ENCODE measurements around the gene ARHGAP22.
"Not testable (repeated sequence)": the region's sequence is repeated elsewhere in the genome, so short reads cannot be mapped to it uniquely, and the experiment has no call there.

ARHGAP22 gene

DNA sequence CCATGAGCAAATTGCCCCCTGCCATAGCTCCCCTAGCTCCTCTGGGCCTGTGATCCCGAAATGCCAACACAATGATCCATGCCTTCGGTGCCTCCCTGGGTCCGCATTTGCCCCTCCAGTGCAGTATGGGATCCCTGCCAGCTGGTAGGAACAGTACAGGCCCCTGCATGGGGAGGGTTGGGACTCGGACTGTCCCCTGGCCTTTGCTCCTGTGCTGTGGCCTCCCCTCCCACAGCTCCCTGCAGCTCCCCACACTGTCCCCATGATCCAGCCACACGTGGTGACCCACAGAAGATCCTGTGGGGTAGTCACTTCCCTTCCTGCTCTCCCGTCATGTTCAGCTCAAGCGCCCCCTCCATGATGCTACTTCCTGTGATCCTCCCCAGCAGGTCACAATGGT is 158.1 kb downstream of the ARHGAP22 start:
- DNase-seq = no peak

DNA sequence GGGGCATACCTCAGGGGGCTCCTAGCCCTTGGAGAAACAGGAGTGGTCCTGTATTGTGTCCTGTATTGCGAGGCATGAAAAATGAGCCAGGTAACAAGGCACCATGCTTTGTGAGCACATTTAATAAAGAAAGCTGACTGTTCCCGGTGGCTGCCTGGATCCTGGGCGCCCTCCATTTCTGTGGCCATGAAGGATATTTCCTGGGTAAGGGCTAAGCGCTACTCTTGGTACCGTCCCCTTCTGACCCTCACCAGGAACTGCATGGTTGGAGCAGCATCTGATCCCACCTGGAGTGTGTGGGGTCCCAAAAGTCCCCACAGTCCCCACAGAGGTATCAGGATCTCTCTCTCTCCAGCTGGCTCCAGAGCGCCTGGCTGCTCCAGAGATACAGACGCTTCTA is 158.9 kb downstream of the ARHGAP22 start:
- DNase-seq = no peak

DNA sequence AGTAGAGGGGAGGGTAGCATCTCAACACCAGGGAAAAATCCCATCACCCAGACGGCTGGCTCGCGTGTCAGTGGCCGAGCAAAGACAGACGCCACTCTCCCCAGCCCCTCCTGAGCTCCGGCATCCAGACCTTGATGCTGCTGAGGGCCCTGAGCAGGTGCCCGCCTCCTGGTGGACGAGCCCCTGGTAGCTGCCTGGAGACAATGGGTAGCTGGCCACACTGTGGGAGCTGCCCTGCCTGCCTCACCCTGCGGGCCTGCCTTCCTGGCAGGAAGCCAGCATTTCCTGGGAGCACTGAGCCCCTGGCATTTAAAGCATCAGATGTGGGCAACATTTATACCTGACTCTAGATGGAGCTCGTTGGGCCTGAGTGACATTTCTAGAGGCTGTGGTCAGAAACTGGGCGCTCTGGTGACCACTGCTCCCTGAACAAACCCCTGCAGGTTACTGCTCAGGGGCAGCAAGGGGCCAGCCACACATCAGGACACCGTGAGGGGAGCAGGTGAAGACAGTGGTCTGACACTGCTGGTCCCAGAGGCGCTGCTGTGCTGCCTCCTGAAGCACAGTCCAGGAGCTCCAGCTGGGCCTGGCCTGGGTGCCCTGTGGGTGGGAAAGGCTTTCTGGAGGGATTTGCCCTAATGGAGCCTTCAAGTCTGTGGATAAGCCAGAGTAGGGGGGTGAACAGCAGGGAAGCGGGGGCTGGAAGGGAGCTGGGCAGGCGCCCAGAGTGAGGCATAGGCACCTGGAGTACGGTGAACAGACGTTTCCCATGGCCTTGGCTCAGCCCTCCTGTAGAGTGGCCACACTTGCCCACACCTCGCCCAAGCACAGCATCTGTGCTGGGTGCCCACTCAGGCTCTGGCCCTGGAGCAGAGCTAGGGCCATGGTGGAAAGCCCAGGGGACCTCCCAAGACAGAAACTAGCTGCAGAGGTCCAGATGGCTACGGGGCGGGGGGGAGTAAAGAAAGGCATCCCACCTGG is 159.7 kb downstream of the ARHGAP22 start:
- DNase-seq = no peak

DNA sequence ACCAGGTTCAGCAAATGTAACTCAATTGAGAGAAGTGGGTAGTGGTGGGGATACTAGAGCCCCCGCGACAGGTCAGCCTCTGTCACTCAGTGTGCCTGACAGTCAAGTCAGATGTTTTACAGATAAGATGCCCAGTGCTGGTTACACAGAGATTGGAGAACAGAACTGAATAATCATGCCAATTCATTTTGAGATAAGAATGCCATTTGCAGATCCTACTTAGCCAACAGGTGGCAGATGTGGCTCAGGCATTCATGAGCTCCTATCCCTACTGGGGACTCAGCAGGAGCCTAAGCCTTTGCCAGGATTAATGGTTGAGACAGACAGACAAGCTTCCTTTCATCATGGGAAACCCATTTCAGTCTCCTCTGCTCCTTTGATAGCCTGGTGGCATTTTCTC is 160.6 kb downstream of the ARHGAP22 start:
- DNase-seq = no peak

DNA sequence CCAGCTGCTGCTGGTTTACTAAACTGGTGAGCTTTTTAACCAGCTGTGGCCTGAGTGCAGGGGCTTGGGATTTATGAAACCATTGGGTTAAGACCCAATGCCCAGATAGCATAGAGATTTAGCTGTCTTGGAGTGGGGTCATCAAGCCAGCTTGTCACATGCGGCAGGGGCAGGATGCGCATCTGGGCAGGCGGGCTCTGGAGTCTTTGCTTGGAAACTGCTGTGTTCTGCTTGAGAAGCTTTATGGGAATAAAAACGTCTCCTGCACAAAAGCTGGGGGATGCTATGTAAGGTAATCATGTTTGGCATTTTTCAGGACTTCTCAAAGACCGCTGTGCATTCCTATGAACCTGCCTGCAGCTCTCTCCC is 162.1 kb downstream of the ARHGAP22 start:
- no peak for DNase-seq

DNA sequence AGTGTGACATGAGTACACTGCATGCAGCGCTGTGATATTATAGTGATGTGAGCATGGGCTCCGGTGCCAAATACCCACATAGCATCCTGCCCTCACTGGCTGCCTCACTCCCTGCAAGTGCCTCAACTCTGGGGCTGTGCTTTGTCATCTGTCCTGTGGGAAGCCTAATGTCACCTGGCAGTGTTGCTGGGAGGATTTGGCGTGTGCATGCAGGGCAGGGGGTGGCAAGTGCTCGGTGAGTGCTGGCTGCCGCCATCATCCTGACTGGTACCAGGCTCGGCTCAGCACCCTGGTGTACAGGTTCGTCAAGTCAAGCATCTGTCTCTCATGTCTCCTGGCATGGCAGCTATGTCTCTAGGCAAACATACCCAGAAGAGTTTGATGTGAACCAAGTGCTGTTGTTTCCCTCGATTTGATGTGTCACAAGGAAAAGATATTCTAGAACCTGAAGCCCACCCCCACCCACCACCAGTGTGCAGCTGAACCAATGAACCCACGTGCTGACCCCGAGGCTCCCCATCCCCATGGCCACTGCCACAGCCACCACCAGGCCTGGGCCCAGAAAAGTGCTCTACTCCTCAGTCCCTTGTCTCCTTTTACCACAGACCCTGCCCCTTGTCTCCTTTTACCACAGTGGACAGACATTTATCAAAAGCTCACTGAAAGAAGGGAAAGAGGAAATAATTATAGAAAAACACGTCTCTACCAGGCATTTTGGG is 162.6 kb downstream of the ARHGAP22 start:
- DNase-seq = no peak

DNA sequence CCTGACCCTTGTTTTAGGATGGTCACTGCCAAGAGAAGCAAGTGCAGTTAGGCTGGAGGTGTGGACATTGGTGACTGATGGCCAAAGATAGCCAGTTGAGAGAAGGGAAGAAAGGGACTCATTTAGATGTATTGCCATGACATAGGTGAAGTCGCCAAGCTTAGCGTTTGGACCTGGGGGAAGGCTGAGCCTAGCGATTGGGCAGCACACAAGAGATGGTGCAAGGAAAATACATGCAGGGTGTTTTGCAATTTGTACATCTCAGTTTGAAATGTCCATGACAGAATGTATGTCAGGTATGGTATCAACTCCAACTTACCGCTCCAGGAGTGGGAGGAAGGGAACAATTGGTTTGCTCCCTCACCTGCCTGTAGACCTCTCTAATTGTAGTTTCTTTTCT is 164.1 kb downstream of the ARHGAP22 start:
- DNase-seq = no peak

DNA sequence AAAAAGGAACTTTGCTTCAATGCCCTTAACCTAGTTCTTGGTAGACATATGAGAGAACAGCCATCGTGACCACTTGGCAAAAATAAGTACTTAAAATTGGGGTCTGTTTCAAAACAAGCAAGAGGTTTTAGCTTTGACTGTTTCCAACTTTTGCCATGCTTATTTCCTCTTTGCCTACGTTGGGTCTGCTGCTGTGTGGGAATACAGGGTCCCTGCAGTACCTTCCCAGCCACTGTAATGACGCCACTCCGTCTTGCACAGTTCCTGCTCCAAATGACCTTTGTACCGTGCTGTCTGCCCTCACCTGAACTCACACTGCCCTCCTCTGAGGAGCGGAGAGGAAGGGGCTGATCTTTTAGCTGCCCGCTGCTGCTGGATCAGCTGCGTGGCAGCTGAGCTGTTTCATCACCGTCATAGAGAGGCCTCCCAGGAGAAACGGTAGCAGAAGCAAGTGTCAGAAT is 165.3 kb downstream of the ARHGAP22 start:
- DNase-seq = no peak

DNA sequence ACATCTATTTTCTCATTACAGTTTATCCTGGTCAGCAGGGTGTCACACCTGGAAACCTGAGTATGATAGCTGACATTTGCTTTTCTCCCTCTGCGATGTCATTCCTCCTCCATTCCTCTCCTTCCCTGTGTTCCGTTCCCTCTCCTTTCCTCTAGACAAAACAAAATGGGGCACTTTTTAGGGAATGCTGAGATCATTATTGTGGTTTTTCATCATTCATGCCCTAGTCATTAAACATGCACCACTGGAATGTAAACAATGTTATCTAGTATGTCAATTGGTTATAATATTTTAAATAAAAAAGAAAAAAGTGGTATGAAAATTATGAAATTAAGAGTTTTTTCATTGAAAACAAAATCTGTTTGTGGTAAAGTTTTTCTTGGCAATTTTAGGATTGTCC is 165.8 kb downstream of the ARHGAP22 start:
- DNase-seq = no peak

DNA sequence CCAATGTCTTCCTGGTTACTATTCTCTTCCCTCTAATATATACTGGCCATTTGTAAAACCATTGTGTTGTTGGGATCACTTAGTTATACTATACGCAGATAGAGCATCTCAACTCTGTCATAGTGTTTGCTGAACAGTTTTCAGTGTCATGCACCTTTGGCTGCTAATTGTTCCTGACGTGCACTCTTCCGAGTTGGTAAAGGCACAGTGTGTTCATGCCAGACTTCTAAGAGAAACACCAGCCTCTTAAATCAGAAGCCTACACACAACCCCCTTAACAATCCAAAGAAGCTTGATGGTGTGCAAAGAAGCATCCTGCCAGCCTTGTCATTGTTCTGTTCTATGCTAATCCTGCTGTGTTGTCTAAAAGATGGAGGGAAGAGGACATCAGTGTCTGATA is 167.3 kb downstream of the ARHGAP22 start:
- no peak for DNase-seq

DNA sequence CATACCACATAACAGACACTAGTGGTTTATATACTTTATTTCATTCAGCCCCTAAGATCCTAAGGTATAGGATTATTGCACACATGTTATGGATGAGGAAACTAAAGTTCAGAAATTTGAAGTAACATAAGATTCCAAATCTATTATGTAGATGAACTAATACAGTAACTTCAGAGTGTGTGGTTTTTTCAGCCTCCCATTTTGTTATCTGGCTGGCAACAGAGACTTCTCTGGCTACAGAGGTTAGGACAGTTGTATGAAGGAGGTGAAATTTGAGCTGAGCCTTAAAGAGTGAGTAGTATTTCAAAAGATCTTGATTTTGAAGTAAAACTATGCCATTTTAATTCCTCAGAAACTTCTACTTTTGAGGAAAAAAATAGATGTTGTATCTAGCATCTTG is 173.0 kb downstream of the ARHGAP22 start:
- DNase-seq = no peak

DNA sequence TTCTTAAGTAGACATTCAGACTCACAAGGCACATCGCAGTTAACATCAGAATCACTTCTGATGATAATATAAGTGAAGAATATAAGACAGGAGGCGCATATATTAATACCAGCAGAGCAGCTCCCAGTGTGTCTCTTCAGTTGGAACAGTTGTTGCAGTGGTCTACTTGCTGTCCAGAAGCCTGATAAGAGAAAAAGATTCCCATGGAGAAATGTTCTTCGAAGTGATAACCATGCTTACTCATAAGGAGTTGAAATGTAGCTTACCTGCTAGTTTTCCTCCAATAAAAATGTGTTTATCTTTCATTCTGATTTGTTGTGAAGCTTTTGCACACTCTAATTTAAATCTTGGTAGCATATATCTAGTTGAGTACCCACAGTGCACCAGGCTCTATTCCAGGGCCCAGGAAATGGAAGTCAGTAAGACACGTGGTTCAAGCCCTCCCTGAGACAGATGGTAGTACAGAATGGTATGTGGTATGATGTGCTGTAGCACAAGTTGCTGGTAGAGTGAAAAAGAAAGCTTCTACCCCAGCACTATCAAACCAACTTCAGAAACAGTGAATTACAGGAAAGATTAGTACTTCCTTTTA is 174.4 kb downstream of the ARHGAP22 start:
- DNase-seq = no peak

DNA sequence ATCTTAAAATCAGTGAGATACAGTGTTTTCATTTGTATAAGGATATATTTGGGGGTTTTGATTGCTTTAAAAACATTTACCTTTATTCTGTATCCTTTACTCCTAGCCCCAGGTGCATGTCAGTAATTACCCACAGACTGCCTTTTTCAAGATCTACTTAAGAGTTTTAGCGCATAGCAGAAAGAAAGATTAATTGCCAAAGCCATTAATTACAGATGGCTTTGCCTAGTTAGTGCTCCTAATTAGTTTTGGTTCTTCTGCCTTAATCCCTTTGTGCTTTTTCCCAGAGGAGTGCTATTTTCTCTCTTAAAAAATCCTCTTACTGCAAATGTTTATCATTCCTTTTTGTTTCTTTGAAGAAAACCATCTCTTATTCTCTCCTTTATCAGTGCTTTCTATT is 175.6 kb downstream of the ARHGAP22 start:
- no peak for DNase-seq

DNA sequence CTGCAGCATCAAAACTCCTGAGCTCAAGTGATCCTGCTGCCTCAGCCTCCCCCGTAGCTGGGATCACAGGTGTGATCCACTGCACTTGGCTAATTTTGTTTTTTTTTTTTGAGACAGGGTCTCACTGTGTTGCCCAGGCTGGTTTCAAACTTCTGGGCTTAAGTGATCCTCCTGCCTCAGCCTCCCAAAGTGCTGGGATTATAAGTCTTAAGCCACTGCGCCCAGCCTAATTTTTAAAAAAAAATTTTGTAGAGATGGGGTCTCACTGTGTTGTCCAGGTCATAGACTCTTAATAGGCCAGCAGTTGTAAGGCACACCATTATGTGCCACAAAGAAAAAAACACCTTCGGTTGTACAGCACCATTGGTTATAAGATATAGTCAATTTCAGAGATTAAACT is 176.0 kb downstream of the ARHGAP22 start:
- no peak for DNase-seq

DNA sequence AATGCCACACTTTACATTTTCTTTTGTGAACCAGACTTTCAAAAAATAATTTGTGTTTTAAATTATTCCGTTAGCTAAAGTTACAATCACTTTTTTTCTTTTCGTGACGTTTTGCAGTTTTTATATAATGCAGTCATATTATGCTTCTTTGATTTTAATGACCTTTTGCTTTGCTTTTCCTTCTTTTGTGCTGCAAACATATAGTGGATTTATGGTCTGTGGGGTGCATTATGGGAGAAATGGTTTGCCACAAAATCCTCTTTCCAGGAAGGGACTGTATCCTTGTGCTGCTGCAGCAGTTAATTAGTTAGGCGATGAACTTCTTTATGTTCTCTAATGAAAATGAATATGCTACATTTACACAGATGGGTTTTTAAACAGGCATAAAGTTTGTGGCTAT is 181.0 kb downstream of the ARHGAP22 start:
- no peak for DNase-seq

DNA sequence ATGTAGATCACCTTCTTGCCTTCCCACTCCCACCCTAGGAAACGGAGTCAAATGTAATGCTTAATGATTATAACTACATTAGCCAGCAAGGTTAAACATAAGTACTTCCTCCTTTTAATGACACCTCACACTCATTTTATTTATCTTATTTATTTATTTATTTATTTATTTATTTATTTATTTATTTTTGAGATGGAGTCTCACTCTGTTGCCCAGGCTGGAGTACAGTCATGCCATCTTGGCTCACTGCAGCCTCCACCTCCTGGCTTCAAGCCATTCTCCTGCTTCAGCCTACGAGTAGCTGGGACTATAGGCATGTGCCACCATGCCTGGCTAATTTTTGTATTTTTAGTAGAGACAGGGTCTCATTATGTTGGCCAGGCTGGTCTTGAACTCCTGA is 183.0 kb downstream of the ARHGAP22 start:
- not testable (repeated sequence) for DNase-seq

DNA sequence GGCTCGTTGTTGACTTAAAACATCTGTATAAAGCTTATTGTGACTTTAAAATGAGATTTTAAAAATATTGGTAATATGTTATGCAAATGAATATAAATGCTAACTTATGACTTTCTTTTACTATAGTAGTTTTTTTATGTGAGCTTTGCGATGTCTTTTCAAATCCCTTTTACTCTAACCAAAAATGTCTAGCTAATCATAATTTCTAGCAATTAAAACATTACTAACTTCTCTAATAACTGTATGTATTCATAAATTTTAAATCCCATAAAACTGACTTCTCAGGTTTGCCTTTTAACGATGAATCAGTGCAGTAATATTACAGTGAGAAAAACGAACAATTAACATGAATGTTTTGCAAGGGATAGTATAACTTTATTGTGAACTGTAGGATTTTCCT is 185.2 kb downstream of the ARHGAP22 start:
- DNase-seq = no peak

DNA sequence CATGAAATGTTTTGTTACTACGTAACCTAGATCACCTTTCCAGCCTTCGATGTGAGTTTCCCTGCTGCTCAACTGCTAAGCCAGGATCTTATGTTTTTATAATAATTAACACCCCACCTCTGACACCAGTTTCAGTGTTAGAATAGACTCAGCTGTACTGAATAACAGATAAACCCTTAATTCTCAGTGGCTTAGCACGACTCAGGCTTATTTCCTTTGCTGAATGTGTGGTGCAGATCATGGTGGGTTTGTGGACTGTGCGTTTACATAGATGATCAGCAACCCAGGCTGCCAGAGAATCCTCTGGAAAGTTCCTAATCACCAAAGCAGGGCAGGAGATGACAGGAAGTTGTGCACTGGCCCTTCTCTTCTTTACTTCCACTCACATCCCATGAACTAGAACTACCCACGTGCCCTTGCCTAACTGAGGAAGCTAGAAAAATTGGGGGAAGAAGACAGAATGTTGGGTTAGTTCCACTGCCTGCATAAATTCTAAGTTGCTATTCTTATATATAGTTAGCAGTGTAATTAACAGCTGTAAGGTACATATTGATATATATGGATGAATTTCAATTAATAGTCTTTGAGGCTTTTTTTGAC is 186.6 kb downstream of the ARHGAP22 start:
- DNase-seq = no peak

DNA sequence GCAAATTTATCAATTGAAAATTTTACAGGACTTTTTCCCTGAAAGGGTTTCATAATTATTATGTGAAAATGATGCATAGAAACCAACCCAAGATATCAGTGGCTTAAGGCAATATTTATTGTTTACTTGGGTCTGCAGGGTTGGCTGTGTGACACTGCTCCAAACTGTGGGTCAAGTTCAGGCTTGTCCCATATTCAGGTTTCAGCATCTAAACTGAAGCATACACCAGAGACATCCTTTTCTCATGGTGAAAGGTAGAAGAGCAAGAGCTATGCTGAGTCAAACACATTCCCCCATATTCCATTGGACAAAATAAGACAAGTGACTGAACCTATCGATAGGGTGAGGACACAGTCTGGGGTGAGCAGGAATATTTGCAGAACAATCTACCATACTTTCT is 187.5 kb downstream of the ARHGAP22 start:
- DNase-seq = no peak

DNA sequence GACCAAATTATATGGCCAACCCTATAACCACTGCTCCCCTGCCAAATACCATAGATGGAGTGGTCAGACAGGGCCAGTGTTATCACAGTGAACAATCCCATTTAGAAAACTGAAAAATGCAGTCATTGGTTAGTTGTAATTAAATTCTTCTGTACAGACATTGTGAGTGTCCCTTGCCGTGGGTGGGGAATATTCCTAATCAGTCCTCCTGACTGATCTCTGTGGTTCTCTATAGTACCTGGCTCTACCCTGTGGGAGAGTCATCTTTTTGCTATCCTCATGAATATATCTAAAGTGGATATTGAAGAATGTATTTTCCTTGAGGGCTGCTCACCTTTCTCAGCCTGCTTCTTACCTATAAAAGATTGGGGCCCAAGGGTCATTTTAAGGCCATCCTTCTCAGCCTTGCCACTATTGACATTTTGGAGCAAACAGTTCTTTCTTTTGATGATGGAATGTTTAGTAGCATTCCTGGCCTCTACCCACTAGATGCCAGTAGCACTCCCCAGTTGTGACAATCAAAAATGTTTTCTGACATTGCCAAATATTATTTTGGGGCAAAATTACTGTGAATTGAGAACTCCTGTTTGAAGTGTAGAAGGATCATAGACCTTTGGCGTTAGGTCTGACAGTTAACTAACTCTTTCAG is 188.2 kb downstream of the ARHGAP22 start:
- DNase-seq = no peak

DNA sequence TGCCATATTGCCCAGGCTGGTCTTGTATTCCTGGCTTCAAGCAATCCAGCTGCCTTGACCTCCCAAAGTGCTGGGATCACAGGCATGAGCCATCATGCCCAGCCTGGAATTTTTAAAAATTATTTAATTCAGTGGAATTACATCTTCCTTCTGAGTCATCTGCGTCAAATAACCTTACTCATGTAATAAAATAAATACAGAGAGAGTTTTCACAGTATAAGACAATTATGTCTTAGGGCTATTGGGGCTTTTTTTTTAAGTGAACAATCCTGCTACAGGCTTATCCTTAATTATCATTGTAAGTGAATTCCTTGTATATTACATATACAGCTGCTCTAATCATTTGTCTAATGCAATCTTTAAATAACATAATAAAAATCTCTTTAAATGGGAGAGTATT is 190.1 kb downstream of the ARHGAP22 start:
- no peak for DNase-seq

DNA sequence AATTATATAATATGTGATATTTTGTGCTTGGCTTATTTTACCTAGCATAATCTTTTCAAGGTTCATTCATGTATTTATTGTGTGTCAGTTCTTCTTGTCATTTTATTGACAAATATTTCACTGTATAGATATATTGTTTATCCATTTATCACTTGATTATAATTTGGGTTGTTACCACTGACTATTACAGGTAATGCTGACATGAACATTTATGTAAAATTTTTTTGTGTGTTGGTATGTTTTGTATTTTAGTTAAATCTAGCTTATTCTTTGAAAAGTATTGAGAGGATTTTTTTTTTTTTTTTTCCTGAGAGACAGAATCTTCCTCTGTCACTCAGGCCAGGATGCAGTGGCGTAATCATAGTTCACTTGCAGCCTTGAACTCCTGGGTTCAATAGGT is 190.7 kb downstream of the ARHGAP22 start:
- DNase-seq = no peak

DNA sequence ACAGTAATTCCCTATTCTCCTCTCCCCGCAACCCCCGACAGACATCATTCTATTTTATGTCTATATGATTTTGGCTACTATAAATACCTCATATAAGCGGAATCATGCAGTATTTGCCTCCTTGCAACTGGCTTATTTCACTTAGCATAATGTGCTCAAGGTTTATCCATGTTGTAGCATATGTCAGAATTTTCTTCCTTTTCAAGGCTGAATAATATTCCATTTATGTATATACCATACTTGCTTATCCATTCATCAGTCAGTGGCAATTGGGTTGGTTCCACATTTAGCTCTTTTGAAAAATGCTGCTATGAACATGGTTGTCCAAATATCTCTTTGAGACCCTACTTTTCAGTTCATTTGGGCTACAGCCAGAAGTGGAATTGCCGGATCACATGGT is 191.9 kb downstream of the ARHGAP22 start:
- DNase-seq = no peak
